HCEC 1CT (cell line): ENCODE results near the gene TIGD6.
"Not testable (repeated sequence)": the region's sequence is repeated elsewhere in the genome, so short reads cannot be mapped to it uniquely, and the experiment has no call there.

ENCODE experiments used
- DNase-seq: peaks from one replicate; pipeline ENCODE4 v3.0.0-alpha.2; 2017

TIGD6 gene

DNA sequence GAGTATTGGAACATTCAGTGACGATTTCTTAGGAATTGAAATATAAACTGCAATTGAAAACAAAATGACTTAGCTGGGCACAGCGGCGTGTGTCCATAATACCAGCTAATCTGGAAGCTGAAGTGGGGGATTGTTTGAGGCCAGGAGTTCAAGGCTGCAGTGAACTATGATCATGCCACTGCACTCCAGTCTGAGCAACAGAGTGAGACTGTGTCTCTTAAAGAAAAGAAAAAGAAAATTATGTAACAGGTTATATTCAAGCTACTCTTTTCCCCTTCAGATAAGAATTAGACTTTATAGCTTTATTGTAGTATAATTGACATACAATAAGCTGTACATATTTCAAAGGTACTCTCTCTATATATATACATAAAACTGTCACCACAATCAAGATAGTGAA, 33.5 kb downstream of the TIGD6 start:
- no peak for DNase-seq

DNA sequence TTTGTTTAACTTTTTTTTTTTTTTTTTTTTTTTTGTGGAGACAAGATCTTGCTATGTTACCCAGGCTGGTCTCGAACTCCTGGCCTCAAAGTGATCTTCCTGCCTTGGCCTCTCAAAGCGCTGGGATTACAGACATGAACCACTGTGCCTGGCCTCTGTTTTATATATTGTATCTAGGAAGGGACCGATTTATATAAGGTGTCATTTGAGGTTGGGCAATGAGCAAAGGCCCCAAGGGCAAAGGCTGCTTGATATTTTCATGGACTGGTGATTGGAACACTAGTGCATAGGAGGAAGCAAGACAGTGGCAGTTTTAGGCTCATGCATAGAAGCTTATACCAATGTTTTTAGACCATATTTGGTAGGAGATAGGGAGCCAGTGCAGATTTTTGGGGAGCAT, 36.7 kb downstream of the TIGD6 start:
- peak; percentile 1 for DNase-seq

DNA sequence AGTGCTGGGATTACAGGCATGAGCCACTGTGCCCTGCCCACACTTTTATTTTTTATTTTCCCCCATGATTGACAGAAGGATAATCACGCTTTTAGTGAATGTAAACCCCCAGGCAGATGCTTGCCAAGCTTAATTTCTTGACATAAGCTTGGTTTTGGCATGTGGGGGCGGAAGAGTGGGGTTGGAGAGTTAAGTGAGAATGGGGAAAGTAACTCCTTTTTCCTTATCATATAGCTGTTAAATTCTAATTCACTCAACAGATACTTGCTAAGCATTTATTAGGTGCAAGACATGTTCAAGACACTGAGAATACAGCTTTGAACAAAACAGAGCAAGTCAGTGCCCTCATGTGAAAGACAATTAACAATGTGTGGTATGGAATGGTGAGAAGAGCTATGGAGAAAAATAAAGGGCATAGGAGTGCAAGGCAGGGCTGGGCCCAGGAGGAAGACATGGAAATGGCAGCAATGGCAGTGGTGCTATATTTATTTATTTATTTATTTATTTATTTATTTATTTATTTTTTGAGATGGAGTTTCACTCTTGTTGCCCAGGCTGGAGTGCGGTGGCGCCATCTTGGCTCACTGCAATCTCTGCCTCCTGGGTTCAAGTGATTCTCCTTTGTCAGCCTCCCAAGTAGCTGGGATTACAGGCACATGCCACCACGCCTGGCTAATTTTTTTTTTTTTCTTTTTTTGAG, 37.7 kb downstream of the TIGD6 start:
- DNase-seq, result no peak

DNA sequence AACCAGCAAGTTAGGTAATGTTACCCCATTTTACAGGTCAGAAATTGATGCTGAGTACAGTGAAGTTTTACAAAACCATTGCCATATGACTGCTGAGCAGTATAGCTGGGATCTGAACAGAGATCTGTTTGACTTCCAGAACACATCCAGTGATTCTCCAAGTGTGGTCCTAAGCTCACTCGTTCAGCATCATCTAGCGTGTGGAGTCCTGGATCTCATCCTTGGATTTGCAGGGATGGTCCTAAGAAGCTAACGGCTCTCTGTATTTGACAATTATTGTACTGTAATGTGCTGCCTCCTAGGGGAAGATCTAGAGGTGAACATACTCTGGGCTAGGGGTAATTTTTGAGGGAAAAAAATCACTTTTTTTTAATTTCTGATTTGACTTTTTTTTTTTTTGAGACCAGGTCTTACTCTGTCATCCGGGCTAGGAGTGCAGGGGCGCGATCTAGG, 38.5 kb downstream of the TIGD6 start:
- DNase-seq, result peak; percentile 65

DNA sequence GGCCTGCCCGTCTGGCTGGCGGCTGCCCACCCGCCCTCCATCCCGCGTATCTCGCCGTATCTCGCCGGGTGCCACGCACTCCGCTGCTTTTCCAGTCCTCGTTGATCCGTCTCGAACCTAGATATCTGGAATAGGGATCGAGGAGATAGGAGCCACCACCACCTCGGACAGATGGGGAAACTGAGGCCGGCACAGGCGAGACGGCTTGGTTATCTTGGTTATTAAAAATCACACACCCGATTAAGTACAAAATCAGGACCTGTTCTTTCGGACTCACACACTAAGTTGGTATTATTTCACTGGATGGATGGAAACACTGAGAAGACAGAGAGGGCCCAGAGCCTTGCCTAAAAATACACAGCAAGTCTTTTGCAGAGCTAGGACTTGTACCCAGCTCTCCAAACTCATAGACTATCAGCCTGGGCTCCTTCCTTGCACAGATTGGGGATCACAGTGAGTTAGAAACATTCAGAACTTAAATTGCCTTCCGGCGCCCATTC, 39.2 kb downstream of the TIGD6 start:
- DNase-seq, result no peak

DNA sequence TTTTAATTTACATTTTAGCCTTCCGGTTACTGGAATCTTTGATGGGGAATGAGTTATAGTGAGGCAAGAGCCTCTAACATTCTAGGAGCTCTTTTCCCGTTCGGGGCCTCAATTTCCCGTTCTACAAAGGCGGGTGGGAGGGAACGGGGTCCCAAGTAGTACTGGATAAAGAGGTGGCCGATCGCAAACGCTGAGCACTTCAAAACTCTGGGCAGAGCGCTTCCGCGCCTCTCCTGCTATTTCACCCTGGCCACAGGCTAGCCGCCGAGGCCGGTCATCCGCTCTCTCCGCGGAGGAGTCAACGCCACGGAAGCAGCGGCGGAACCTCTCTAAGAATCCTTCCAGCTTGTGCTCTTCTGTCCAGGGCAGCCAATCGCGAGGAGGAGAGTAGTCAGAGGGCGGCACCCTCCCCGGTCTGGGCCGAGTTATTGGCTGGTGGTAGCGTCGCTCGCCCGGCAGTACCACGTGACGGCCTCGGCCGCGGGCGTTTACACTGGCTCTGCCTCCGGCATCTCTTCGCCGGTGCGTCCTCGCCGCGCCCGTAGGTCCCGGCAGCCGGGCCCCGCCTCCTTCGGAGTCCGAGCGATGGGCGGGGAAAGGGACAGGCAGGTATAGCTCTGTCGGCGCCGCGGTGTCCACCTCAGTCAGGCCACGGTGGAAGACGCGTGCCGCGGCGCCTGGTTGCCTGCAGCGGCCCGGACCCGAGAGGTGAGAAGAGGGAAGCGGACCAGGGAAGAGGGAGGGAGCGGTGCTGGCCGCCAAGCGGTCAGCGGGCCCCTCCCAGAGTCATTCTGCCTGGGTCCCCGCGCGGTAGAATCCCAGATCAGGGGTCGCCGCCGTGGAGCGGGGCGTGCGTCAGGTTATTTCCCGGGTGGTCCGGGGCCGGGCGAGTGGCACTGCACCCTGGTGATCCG, 39.9 kb downstream of the TIGD6 start, which contains the start of gene SLC26A2:
SLC26A2 (plus strand) TSS at position 487 of the 914 bp plus-strand sequence. CDS start 16,895 bp downstream, outside the sequence.
- peak; percentile 99 for DNase-seq

DNA sequence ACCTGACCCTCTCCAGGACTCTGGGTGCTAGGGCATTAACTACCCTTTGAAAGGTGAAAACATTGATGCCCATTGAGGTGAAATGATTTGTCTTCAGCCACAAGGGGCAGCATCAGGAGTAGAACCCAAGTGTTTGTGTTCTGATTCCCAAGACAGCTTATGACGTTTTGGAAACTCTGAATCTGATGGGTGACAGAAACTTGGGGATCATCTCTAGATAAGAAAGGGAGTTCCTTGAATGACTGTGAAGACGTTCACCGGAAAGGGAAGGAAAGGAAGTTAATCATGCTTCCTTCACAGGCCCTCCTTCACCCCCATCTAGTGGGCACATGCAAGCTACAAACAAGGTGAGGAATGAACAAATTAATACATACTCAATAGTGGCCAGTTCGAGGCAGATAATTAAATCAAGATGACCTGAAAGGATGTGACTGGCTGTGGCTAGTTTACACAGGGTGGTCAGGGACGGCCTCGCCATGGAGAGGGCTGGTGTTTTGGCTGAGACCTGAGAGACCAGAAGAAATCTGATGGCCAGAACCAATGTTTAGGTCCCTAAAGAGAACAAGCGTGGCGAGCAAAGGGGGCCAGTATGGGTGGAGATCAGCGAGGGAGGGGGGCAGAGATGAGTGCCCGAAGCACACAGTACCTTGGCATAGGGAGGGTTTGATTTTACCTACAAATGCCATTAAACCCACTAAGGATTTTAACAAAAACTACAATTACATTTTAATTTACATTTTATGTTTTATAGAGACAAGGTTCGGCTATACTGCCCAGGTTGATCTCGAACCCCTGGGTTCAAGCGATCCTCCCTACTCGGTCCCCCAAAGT, 40.8 kb downstream of the TIGD6 start:
- peak; percentile 74 for DNase-seq

DNA sequence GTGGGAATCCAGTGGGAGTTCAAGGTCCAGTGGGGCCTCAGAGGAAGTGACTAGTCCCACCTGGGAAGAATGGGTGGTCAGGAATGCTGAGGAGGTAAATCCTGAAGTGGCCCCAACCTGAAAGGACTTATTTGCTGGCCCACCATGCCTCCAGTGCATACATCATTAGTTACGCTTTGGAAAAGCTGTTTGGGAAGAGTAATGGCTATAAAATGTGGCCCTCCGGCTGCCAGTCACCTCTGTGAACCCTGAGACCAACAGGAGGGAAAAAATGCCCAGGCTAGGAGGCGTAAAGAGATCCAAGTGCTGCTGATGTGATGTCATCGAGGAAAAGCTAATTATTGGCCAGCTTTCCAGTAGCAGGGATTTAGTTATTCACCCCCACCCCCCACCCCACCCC, 42.6 kb downstream of the TIGD6 start:
- no peak for DNase-seq

DNA sequence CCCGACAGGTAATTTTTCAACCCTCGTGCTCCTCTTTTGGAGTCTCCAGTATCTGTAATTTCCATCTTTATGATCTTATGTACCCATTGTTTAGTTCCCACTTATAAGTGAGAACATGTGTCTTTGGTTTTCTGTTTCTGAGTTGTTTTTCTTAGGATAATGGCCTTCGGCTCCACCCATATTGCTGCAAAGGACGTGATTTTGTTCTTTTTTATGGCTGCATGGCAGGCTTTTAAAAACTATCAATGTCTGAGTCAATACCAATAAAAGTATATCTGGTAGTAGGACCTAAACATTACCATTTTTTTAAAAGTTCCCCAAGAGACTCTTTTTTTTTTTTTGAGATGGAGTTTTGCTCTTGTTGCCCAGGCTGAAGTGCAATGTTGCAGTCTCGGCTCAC, 43.8 kb downstream of the TIGD6 start:
- DNase-seq, result no peak

DNA sequence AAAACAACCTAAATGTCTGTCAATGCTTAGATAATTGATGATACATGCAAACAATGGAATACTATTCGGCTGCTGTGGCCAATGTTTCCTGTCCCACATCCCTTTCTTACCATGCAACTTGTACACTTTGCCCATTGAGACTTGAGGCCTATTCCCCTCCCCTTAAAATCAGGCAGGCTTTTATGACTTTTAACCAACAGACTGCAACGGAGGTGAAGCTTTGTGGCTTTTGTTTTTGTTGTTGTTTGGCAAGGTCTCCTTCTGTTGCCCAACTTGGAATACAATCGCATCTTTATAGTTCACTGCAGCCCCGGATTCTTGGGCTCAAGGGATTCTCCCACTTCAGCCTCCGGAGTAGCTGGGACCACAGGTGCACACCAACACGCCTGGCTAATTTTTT, 45.7 kb downstream of the TIGD6 start:
- DNase-seq, result no peak

DNA sequence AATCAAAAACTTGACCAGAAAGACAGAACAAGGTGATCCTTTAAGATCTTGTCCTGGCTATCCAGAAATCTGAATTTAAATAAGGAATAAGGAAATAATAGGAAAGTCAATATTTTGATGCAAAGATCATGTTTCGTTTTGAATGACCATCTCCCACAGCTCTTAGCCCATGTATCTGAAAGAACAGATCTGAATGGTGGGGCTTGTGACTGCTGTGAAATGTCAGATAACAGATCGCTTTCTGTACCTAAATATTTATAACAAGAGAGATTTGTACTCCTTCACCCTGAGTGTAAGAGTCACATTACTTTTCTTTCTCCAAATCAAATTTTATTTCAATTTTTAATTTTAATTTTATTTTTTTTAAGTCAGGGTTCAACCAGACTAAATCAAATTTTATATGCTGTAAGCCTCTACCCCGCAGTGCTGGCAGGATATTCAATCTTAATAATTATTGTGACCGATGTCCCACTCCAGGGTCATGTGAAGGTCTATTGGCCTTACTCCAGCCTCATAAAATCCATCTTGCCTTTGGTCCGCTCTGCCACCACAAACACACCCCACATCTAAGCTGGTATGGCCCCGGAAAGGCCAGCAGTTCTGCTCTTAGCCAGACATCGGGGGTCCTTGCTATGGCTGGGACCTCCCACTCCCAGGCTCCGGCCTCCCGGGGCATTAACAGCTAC, 46.9 kb downstream of the TIGD6 start:
- DNase-seq, result no peak

DNA sequence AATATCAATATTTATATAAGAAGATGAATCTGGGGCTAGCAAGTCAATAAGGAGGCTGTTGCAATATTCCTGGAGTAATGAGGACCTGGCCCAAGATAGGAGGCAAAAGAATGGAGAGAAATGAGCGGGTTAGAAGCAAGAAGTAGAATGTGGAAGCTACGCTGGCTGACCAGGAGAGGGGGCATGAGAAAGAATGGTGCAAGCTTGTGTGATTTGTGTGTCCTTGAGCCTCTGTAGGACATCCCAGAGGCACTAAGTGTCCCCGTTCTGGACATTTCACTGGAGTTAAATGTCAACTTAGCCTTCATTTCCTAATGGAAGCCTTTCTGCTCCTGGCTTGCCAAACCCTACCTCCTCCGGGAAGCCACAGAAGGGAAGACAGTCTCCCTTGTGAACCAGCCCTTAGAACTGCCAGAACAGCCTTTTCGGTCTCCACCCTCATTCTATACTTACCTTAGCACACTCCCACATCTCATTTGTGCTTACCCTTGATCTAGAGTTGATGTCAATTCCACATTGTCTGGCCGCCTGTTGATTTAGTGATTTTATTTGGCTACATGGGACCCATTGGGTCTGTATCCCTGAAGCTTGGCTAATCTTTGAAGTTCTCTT, 49.2 kb downstream of the TIGD6 start:
- DNase-seq, result no peak

DNA sequence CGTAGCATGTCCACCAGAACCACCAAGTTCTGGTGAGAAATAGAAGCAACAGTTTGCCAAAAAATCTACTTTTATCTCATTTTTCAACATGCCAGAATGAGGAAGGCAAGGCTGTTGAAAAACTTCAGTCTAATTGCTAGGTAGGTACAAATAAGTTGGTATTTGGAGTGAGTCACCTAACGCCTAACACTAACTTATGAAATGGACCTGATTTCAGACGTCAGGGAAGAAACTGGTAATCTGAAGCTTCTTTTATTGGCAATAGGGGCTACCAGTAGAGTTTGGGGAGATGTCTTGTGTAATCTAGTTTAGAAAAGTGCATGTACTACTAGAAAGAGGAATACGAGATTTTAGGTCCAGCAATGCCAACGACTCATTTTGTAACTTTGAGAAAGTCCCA, 51.5 kb downstream of the TIGD6 start:
- no peak for DNase-seq

DNA sequence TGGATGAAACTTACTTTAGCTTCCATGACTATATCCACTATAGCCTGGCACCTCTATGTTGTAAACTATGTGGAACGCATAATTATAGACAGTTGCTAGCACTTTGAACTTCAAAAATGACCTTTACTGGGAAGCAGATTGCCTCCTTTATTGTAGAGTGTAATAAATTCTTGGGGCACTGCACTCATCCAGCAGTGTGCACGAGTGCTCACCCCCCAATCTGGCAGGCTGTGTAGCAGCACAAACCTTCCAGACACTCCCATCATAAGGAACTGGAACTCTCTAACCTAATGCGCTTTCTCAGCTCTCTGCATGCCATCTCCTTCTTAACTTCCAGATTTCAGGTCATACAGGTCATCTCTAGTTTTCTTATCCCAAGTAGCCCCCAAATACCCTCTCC, 54.3 kb downstream of the TIGD6 start:
- no peak for DNase-seq

DNA sequence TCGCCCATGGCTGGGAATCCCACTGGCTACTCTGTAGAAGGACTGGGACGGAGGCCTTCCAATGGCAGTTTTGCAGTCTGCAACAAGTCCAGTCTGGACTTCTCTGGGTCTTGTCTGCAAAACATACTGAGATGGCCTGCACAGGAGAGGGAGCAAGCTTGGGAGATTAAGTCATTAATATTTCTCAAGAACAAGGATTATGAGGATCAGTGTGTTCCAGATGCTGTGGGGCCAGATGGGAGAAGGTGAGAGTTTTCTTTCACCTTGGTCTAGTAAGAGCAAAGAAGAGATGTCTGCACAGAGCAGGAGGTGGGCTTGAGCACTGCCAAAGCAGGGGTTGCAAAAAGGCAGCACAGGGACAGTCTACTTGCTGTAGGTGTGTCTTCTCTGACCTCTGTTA, 55.8 kb downstream of the TIGD6 start, which contains the start of gene PDE6A:
PDE6A (minus strand) TSS at position 128 of the 400 bp plus-strand sequence; CDS start at position 8, 120 bp downstream.
- peak; percentile 5 for DNase-seq

DNA sequence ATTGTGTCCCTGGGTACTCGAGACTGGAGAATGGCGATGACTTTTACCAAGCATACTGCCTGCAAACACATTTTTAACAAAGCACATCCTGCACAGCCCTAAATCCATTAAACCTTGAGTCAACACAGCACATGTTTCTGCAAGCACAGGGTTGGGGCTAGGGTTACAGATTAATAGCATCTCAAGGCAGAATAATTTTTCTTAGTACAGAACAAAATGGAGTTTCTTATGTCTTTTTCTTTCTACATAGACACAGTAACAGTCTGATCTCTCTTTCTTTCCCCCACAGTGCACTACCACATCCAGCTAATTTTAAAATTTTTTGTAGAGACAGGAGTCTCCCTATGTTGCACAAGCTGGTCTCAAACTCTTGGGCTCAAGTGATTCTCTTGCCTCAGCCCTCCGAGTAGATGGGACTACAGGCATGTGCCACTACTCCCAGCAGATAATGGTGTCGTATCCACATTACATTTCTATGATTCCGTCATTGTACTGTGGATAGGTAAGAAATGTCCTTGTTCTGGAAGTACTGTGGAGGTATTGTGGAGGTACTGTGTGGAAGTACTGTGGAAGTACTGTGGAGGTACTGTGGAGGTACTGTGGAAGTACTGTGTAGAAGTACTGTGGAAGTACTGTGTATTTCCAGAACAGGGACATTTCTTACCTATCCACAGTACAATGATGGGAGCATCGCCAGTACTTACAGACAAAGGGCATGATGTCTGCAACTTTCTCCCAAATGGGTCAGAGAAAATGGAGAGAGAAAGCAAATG, 57.1 kb downstream of the TIGD6 start:
- not testable (repeated sequence) for DNase-seq
